Measurements from ENCODE around the gene RABGAP1L. TPM values are rescaled to one million over a fixed set of nuclear protein-coding genes. Genes with fewer than 3 reads are reported as not detected.

The RABGAP1L gene
- total and polyA plus RNA-seq, 2 of the 4 experiments (the other 2 are of a cell fraction), result 7.9 to 26.7 TPM

DNA sequence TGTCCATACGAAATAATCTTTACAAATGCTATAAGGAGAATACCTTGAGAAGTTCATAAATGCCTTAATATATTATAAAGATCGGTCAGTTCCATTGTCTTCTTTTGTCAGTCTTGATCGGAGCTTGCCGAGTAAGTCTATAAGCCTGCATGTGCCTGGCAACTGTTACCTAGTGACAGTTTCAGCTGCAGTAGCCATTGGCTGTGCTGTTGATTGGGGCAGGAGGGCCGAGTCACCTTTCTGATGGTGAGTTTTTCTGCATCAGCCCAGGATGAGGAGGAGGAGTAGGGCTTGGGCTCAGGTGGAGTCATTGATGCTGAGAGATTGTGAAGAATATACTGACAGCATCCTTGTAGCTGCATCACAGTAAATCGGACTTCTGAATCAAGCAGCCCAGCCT, 286.5 kb downstream of the RABGAP1L start:
- WGBS, 2 experiments (ENCODE audit: extremely low coverage in 2 of 2, insufficient read length in 1 of 2), result 80% methylated on average over 1 of the region's 6 CpGs; no CpG with 5 or more reads in 1 of the 2 experiments
- no peaks in the 10 kb centered on the region for H3K9me3 ChIP-seq (ENCODE audit: control insufficient read depth, insufficient read depth, low read length)
- H3K27me3 ChIP-seq (ENCODE audit: control insufficient read depth, insufficient read depth, low read length), result no peaks in the 10 kb centered on the region
- dilution Hi-C loops (cut with HindIII; ENCODE audit: low sequenced_read_pairs, unreplicated experiment), result no loop called here
- CTCF ChIA-PET, result no interaction called here
- BruUV-seq (replicated peaks), result no TSS peak
- H4K5ac ChIP-seq (ENCODE audit: low read depth, low read length), result no peak overlapping the region
- intact Hi-C loops (cut with micrococcal nuclease), result no loop called here
- H2BK15ac ChIP-seq (ENCODE audit: low read depth, low read length), result no peak overlapping the region
- no peak overlapping the region for H2BK20ac ChIP-seq (ENCODE audit: low read depth, low read length)
- no peak for TF ChIP-seq FOS (IDR thresholded peaks at IDR 0.05; ENCODE audit: low read depth, low read length)
- no peak for TF ChIP-seq RFX5 (IDR thresholded peaks at IDR 0.05; ENCODE audit: low read depth, low read length)
- TF ChIP-seq NFE2L2 (IDR thresholded peaks at IDR 0.05; ENCODE audit: low read depth, low read length), result no peak
- TF ChIP-seq RAD21 (IDR thresholded peaks at IDR 0.05; ENCODE audit: low read length), result no peak
- no peak overlapping the region for H3K23ac ChIP-seq (ENCODE audit: low read depth, low read length)
- H3K27ac ChIP-seq (ENCODE audit: insufficient read depth, low read length), result no peak overlapping the region
- H3K4me3 ChIP-seq (ENCODE audit: insufficient read depth, low read depth, low read length), result no peak overlapping the region
- H2BK120ac ChIP-seq (ENCODE audit: low read depth, low read length), result no peak overlapping the region
- H2BK5ac ChIP-seq (ENCODE audit: low read depth, low read length, poor library complexity, severe bottlenecking), result no peak overlapping the region
- H2AK9ac ChIP-seq (replicated peaks; ENCODE audit: low read depth, low read length, poor library complexity), result no peak overlapping the region
- H3K18ac ChIP-seq (ENCODE audit: low read depth, low read length), result no peak overlapping the region
- ATAC-seq (ENCODE audit: low read depth) (no peak), DNase-seq (no peak)
- no peak overlapping the region for H3K4ac ChIP-seq (ENCODE audit: low read depth, low read length)
- in situ Hi-C loops (cut with MboI; ENCODE audit: low sequenced_read_pairs), result no loop called here
- POLR2A ChIA-PET (ENCODE audit: unreplicated experiment), result no interaction called here
- H4K91ac ChIP-seq (ENCODE audit: insufficient read depth, low read depth, low read length), result no peak overlapping the region
- H3K56ac ChIP-seq (ENCODE audit: extremely low read depth, insufficient read depth, low read length), result no peak overlapping the region
- no peak overlapping the region for H2AFZ ChIP-seq (replicated peaks; ENCODE audit: low read length, poor library complexity)
- H3K9ac ChIP-seq (ENCODE audit: low read depth, low read length), result no peak overlapping the region
- no peaks in the 10 kb centered on the region for H3K79me1 ChIP-seq (ENCODE audit: low read depth in 1 of 2, low read length in 2 of 2)
- no peaks in the 10 kb centered on the region for H3K36me3 ChIP-seq (ENCODE audit: control insufficient read depth, insufficient read depth, low read length)
- no peak overlapping the region for H2AK5ac ChIP-seq (ENCODE audit: low read depth, low read length)
- H3K14ac ChIP-seq (replicated peaks; ENCODE audit: low read depth, low read length), result no peak overlapping the region
- no peaks in the 10 kb centered on the region for H3K4me1 ChIP-seq (ENCODE audit: control insufficient read depth, insufficient read depth, low read length)
- no peak overlapping the region for H3K4me2 ChIP-seq (ENCODE audit: low read depth, low read length)
- no peaks in the 10 kb centered on the region for H4K20me1 ChIP-seq (ENCODE audit: insufficient read depth, low read length)
- H4K8ac ChIP-seq (ENCODE audit: low read depth in 2 of 2, low read length in 2 of 2), result no peak overlapping the region
- no peaks in the 10 kb centered on the region; the same call in 1 of the 2 replicates for H3K9me1 ChIP-seq (ENCODE audit: insufficient read depth, low read length)
